ENCODE data around the gene TREX2.

TREX2 gene

DNA sequence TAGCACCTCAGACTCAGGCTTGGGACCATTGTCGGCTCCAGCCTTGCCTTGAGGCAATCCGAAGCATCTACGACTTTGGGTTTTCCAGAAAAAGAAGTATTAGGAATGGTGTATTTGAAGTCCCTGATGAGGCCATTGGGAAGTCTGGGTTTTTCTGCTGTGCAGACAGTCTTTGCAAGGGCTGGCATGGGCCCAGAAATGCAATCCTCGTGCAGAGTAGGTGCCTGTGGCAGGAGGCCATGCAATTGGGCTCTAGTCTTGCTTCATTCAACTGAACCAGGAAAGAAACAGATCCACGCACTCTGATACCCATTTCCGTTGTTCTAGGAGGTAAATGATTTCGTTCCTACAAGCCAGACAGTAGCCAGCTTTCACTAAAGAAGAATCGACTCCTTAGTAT is 22.2 kb downstream of the TREX2 start:
- no peak overlapping the region for H2AFZ ChIP-seq
- no peak overlapping the region for H3K27ac ChIP-seq
- H3K4me3 ChIP-seq (ENCODE audit: low read depth, low read length) = no peak overlapping the region
- H3K79me2 ChIP-seq = no peaks in the 10 kb centered on the region
- TF ChIP-seq, protein P1, sequence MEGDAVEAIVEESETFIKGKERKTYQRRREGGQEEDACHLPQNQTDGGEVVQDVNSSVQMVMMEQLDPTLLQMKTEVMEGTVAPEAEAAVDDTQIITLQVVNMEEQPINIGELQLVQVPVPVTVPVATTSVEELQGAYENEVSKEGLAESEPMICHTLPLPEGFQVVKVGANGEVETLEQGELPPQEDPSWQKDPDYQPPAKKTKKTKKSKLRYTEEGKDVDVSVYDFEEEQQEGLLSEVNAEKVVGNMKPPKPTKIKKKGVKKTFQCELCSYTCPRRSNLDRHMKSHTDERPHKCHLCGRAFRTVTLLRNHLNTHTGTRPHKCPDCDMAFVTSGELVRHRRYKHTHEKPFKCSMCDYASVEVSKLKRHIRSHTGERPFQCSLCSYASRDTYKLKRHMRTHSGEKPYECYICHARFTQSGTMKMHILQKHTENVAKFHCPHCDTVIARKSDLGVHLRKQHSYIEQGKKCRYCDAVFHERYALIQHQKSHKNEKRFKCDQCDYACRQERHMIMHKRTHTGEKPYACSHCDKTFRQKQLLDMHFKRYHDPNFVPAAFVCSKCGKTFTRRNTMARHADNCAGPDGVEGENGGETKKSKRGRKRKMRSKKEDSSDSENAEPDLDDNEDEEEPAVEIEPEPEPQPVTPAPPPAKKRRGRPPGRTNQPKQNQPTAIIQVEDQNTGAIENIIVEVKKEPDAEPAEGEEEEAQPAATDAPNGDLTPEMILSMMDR (IDR thresholded peaks at IDR 0.05) = no peak
- H3K4me1 ChIP-seq = peaks cover 4% of the 10 kb centered on the region
- no peaks in the 10 kb centered on the region for H3K9me3 ChIP-seq (ENCODE audit: control insufficient read depth, low read length)
- peak overlapping the region; percentile 12 for H3K4me2 ChIP-seq (ENCODE audit: low read length)
- H3K9ac ChIP-seq = no peak overlapping the region
- no peaks in the 10 kb centered on the region for H3K36me3 ChIP-seq (ENCODE audit: control insufficient read depth, insufficient read depth, low read length)
- H3K27me3 ChIP-seq (ENCODE audit: control insufficient read depth, insufficient read depth, low read length) = no peaks in the 10 kb centered on the region

DNA sequence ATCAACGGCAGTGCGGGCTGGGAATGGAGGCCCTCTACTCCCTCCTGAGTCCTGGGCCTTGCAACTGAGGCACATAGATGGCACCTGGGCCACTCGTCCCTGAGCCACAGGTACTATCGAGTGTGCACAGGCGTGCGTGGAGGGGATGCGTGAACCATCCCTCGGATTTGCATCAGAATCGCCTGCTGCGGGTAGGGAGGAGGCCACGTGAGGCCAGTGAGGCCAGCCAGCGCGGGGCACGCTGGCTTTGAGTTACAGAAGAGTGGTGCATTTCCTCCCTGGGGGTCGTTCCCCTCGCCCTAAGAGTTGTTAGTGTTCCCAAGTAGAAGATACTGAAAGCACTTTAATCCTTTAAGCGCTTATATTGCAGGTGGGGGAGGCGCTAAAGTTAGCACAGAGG is 24.0 kb downstream of the TREX2 start:
- H3K9me3 ChIP-seq (ENCODE audit: control insufficient read depth, low read length) = no peaks in the 10 kb centered on the region
- no peaks in the 10 kb centered on the region for H3K27me3 ChIP-seq (ENCODE audit: control insufficient read depth, insufficient read depth, low read length)
- no peak overlapping the region for H3K4me2 ChIP-seq (ENCODE audit: low read length)

DNA sequence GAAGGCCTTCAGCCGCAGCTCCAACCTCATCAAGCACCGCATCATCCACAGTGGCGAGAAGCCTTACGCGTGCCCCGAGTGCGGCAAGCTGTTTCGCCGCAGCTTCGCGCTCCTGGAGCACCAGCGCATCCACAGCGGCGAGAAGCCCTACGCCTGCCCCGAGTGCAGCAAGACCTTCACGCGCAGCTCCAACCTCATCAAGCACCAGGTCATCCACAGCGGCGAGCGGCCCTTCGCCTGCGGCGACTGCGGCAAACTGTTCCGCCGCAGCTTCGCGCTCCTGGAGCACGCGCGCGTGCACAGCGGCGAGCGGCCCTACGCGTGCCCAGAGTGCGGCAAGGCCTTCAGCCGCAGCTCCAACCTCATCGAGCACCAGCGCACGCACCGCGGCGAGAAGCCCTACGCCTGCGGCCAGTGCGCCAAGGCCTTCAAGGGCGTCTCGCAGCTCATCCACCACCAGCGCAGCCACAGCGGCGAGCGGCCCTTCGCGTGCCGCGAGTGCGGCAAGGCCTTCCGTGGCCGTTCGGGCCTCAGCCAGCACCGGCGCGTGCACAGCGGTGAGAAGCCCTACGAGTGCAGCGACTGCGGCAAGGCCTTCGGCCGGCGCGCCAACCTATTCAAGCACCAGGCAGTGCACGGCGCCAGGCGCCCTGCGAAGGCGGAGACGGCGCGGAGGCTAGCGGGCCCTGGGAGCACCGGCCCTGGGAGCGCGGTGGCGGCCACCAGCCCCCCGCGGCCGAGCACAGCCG is 24.8 kb downstream of the TREX2 start:
- H3K27me3 ChIP-seq (ENCODE audit: control insufficient read depth, insufficient read depth, low read length) = no peaks in the 10 kb centered on the region

More for the DNA sequence above, 24.0 kb downstream of the TREX2 start:
- TF ChIP-seq, protein P1 (IDR thresholded peaks at IDR 0.05) = no peak
- Histone ChIP-seq H3K4me1 (peaks cover 9% of the 10 kb centered on the region), H3K27ac (no peak overlapping the region), H3K4me3 (ENCODE audit: low read depth, low read length) (no peak overlapping the region), H3K36me3 (ENCODE audit: control insufficient read depth, insufficient read depth, low read length) (no peaks in the 10 kb centered on the region), H2AFZ (no peak overlapping the region), H3K79me2 (no peaks in the 10 kb centered on the region), H3K9ac (no peak overlapping the region)

DNA sequence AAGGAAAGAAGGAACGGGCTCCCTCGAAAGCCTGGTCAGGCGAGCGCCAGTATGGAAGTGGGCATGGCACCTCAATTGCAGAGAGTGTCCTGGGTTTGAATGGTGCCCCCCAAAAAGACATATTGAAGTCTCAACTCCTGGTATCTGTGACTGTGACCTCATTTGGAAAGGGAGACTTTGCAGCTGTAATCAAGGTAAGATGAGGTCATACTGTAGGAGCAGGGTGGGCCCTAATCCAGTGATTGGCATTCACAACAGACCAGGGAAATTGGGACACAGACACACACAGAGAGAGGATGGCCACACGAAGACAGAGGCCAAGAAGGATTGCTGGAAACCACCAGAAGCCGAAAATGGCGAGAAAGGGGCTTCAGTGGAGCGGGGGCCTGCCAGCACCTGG is 28.2 kb downstream of the TREX2 start:
- TF ChIP-seq, protein P1 (IDR thresholded peaks at IDR 0.05) = no peak
- Histone ChIP-seq H3K4me3 (ENCODE audit: low read depth, low read length) (no peak overlapping the region), H3K4me2 (ENCODE audit: low read length) (no peak overlapping the region), H3K27me3 (ENCODE audit: control insufficient read depth, insufficient read depth, low read length) (no peaks in the 10 kb centered on the region), H3K79me2 (peaks cover 2% of the 10 kb centered on the region), H3K9ac (no peak overlapping the region), H2AFZ (no peak overlapping the region), H3K9me3 (ENCODE audit: control insufficient read depth, low read length) (no peaks in the 10 kb centered on the region), H3K4me1 (peaks cover 4% of the 10 kb centered on the region), H3K36me3 (ENCODE audit: control insufficient read depth, insufficient read depth, low read length) (no peaks in the 10 kb centered on the region), H3K27ac (no peak overlapping the region)

More for the DNA sequence above, 24.8 kb downstream of the TREX2 start:
- Histone ChIP-seq H3K4me1 (peaks cover 9% of the 10 kb centered on the region), H2AFZ (no peak overlapping the region), H3K27ac (no peak overlapping the region), H3K9ac (no peak overlapping the region), H3K36me3 (ENCODE audit: control insufficient read depth, insufficient read depth, low read length) (no peaks in the 10 kb centered on the region), H3K4me2 (ENCODE audit: low read length) (no peak overlapping the region), H3K9me3 (ENCODE audit: control insufficient read depth, low read length) (no peaks in the 10 kb centered on the region), H3K4me3 (ENCODE audit: low read depth, low read length) (no peak overlapping the region), H3K79me2 (no peaks in the 10 kb centered on the region)
- TF ChIP-seq, protein P1 (IDR thresholded peaks at IDR 0.05) = no peak
